Endothelial cell of umbilical vein (primary cell): Measurements from ENCODE around the gene RAB31. TPM values are rescaled to one million over a fixed set of nuclear protein-coding genes. Genes with fewer than 3 reads are reported as not detected.

ENCODE experiments used
- BruUV-seq: library from RNA; stranded (reverse); fragments of 400-500 nt; replicated peaks from 2 replicates; lab custom pipeline; 2021; lab: Mats Ljungman, UMichigan
- CTCF ChIA-PET: fragments of 300-600, 350-600 bp; sonication (Branson Sonifier 250); formaldehyde crosslinking; loops from one replicate; lab custom pipeline; 2021; ENCODE audit warnings: antibody characterized with exemption, inconsistent platforms; lab: Charles Lee
- POLR2A ChIA-PET: fragments of 300-600, 350-600 bp; sonication (Branson Sonifier 250); formaldehyde crosslinking; loops from one replicate; lab custom pipeline; 2021; ENCODE audit warnings: antibody characterized with exemption, inconsistent platforms; lab: Charles Lee
- DNase-seq: peaks from one replicate; pipeline ENCODE4 v3.0.0-alpha.2; 2011; ENCODE audit warnings: low read depth, low spot score
- FAIRE-seq: peaks from 2 replicates; lab custom pipeline; 2011; peaks lifted over from hg19 to GRCh38; lab: Jason Lieb, UNC
- H2AFZ ChIP-seq: 2 replicates; pipeline ENCODE4 v1.6.0; 2012; ENCODE audit warnings: low read depth, low read length, control low read depth, inconsistent platforms
- H3K27ac ChIP-seq: 2 replicates; pipeline ENCODE4 v1.5.1; 2011; ENCODE audit warnings: low read depth, mild to moderate bottlenecking, control low read depth, low read length, moderate library complexity; ENCODE audit not compliant: insufficient read depth
- H3K27me3 ChIP-seq, 2 experiments: 2 replicates each; pipeline versions ENCODE4 v1.6.0 to v1.6.1; 2011; ENCODE audit warnings: low read length in 2 of 2, mixed read lengths in 1 of 2; ENCODE audit not compliant: control insufficient read depth in 2 of 2, insufficient read depth in 2 of 2
- H3K36me3 ChIP-seq, 2 experiments: 2 replicates in 1 of 2; 3 replicates in 1 of 2; pipeline ENCODE4 v1.5.1; 2011; ENCODE audit warnings: low read length in 2 of 2, mild to moderate bottlenecking in 1 of 2, moderate library complexity in 1 of 2; ENCODE audit not compliant: control insufficient read depth in 2 of 2, insufficient read depth in 2 of 2; ENCODE audit errors: extremely low read depth in 1 of 2
- H3K4me1 ChIP-seq: 3 replicates; pipeline ENCODE4 v1.5.1; 2011; ENCODE audit warnings: mild to moderate bottlenecking, low read length; ENCODE audit not compliant: control insufficient read depth, insufficient read depth; ENCODE audit errors: extremely low read depth
- H3K4me2 ChIP-seq: 2 replicates; pipeline ENCODE4 v1.6.1; 2011; ENCODE audit warnings: low read length, control low read depth, mixed read lengths; ENCODE audit not compliant: insufficient read depth
- H3K4me3 ChIP-seq, 3 experiments: fragments of 200-600 bp in 1 of 3; sonication (generic), shearing (Covaris generic) in 1 of 3; replicated peaks in 1 of 3; 2 replicates each; pipeline ENCODE4 v1.5.1; 2011 to 2016; ENCODE audit warnings: control low read depth in 3 of 3, low read length in 3 of 3, mild to moderate bottlenecking in 2 of 3, inconsistent platforms in 1 of 3, low read depth in 1 of 3, moderate library complexity in 1 of 3; ENCODE audit not compliant: insufficient read depth in 1 of 3
- H3K79me2 ChIP-seq: 2 replicates; pipeline ENCODE4 v1.6.0; 2012; ENCODE audit warnings: low read length, inconsistent platforms; ENCODE audit not compliant: control insufficient read depth, insufficient read depth
- H3K9ac ChIP-seq: replicated peaks from 2 replicates; pipeline ENCODE3; 2011; ENCODE audit warnings: low read length, control low read depth; ENCODE audit not compliant: insufficient read depth; ENCODE audit errors: extremely low read depth
- H3K9me1 ChIP-seq: replicated peaks from 3 replicates; pipeline ENCODE4 v1.6.0; 2011; ENCODE audit warnings: mild to moderate bottlenecking, low read length; ENCODE audit not compliant: control insufficient read depth, insufficient read depth; ENCODE audit errors: extremely low read depth
- H3K9me3 ChIP-seq: replicated peaks from 2 replicates; pipeline ENCODE4 v1.5.1; 2012; ENCODE audit warnings: low read length, inconsistent platforms; ENCODE audit not compliant: control insufficient read depth, insufficient read depth
- H4K20me1 ChIP-seq: replicated peaks from 2 replicates; pipeline ENCODE3; 2011; ENCODE audit warnings: mild to moderate bottlenecking, low read length; ENCODE audit not compliant: control insufficient read depth, insufficient read depth; ENCODE audit errors: extremely low read depth
- CTCF ChIP-seq, 2 donors: IDR thresholded peaks; 1 replicate in 1 of 2; 2 replicates in 1 of 2; pipeline ENCODE4 v1.5.1; 2011; ENCODE audit warnings: low read length in 2 of 2, mild to moderate bottlenecking in 2 of 2, moderate library complexity in 2 of 2, control low read depth in 1 of 2, inconsistent platforms in 1 of 2, low read depth in 1 of 2; ENCODE audit not compliant: insufficient read depth in 1 of 2; ENCODE audit errors: extremely low read depth in 1 of 2
- EZH2 ChIP-seq: IDR thresholded peaks from 2 replicates; pipeline ENCODE4 v1.6.1; 2012; ENCODE audit warnings: borderline replicate concordance, low read depth, mild to moderate bottlenecking, moderate library complexity, low read length, inconsistent platforms; ENCODE audit not compliant: severe bottlenecking
- FOS ChIP-seq: IDR thresholded peaks from 2 replicates; pipeline ENCODE4 v1.6.1; 2011; ENCODE audit warnings: mild to moderate bottlenecking, low read length, moderate library complexity, borderline replicate concordance; ENCODE audit not compliant: insufficient read depth
- GATA2 ChIP-seq: IDR thresholded peaks from 2 replicates; pipeline ENCODE4 v1.7.0; 2011; ENCODE audit warnings: low read depth, mild to moderate bottlenecking, moderate library complexity, mixed read lengths, low read length; ENCODE audit not compliant: insufficient read length, insufficient read depth
- JUN ChIP-seq: IDR thresholded peaks from 2 replicates; pipeline ENCODE4 v1.6.1; 2011; ENCODE audit warnings: borderline replicate concordance, low read depth; ENCODE audit not compliant: insufficient read length, insufficient read depth
- MYC ChIP-seq: IDR thresholded peaks from one replicate; pipeline ENCODE4 v1.6.1; 2011; ENCODE audit warnings: mild to moderate bottlenecking, low read depth, low read length
- POLR2A ChIP-seq: IDR thresholded peaks from 2 replicates; pipeline ENCODE4 v1.6.1; 2012; ENCODE audit warnings: low read depth, mild to moderate bottlenecking, control low read depth, low read length
- POLR2AphosphoS5 ChIP-seq: IDR thresholded peaks from 2 replicates; pipeline ENCODE4 v1.6.1; 2012; ENCODE audit warnings: low read depth, mild to moderate bottlenecking, control low read depth, low read length, moderate library complexity; ENCODE audit not compliant: insufficient read depth
- dilution Hi-C: fragments of 300-500 bp; cut with MboI; formaldehyde crosslinking; loops from one replicate; pipeline ENCODE4 v1.15.0; 2019; ENCODE audit warnings: low sequenced_read_pairs; ENCODE audit not compliant: extremely low pct_ligation_motif_present
- intact Hi-C: fragments of 100-400 bp; cut with micrococcal nuclease; formaldehyde crosslinking; loops from one replicate; pipeline ENCODE4 v1.10.0; 2022
- polyA plus RNA-seq, 4 experiments: library from polyadenylated mRNA; depleted of rRNA in 3 of 4; stranded (reverse) in 3 of 4; unstranded in 1 of 4; fragments of >200 nt; gene quantifications; 2 replicates each; pipeline versions ENCODE4 v1.2.1 to v1.2.3, GENCODE V29; 2011 to 2012; ENCODE audit warnings: missing spikeins in 1 of 4
- total RNA-seq: library from RNA; stranded (reverse); gene quantifications from 2 replicates; pipeline ENCODE4 v1.2.3, GENCODE V29; 2021
- TF ChIP-seq, protein P1 (sequence below): IDR thresholded peaks from 2 replicates; pipeline ENCODE4 v1.6.1; 2011; ENCODE audit not compliant: insufficient read depth, insufficient read length

RAB31 gene
- total and polyA plus RNA-seq, 2 donors (not counting 3 experiments of a cell fraction or from before 2014, with no cell fraction given), result 30.5 TPM

DNA sequence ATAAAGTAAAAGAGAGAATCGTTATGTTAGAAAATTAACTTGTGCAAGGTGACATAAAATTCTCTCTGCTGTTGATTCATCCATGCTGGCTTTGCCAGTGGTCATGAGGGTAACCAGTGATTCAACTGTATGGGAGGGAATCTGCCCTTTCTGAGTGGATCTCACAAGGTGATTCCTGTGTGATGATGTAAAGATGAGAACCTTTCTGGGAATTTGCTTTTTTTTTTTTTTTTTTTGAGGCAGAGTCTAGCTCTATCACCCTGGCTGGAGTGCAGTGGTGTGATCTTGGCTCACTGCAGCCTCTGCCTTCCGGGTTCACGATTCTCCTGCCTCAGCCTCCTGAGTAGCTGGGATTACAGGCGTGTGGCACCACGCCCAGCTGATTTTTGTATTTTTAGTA lies 23.3 kb downstream of the RAB31 start:
- no peak overlapping the region for H3K4me2 ChIP-seq
- H3K4me1 ChIP-seq, result peaks cover 4% of the 10 kb centered on the region
- H3K9me1 ChIP-seq, result no peaks in the 10 kb centered on the region
- DNase-seq (no peak), FAIRE-seq (no peak)
- H3K27me3 ChIP-seq, result no peaks in the 10 kb centered on the region
- intact Hi-C loops (no loop called here), dilution Hi-C loops (no loop called here)
- no peaks in the 10 kb centered on the region for H3K79me2 ChIP-seq
- TF ChIP-seq POLR2AphosphoS5 (no peak), EZH2 (no peak), POLR2A (no peak), MYC (no peak), FOS (no peak), GATA2 (no peak), JUN (no peak), CTCF (IDR thresholded peaks at IDR 0.05; ENCODE audit: extremely low read depth in 1 of 2, insufficient read depth in 1 of 2, low read depth in 1 of 2, low read length in 2 of 2) (no peak)
- TF ChIP-seq, protein P1, sequence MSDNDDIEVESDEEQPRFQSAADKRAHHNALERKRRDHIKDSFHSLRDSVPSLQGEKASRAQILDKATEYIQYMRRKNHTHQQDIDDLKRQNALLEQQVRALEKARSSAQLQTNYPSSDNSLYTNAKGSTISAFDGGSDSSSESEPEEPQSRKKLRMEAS, result no peak
- CTCF ChIA-PET, result interaction anchor here (0.6 to 1.9 kb wide), 2 partner anchors 156 to 177 kb away, joined by 3 to 5 read pairs; no protein-coding TSS in a partner anchor
- peaks cover 0 to 3% of the 10 kb centered on the region in 2 experiments for H3K36me3 ChIP-seq
- no TSS peak for BruUV-seq
- no peaks in the 10 kb centered on the region for H4K20me1 ChIP-seq
- no peak overlapping the region for H3K4me3 ChIP-seq
- no peak overlapping the region for H3K27ac ChIP-seq
- no peak overlapping the region for H3K9ac ChIP-seq
- no peak overlapping the region for H2AFZ ChIP-seq
- POLR2A ChIA-PET, result no interaction called here
- H3K9me3 ChIP-seq, result no peaks in the 10 kb centered on the region
